GM19328 (cell line): ENCODE measurements around the gene DAND5.

Experiments used
- ATAC-seq: cut with Tn5 transposase; IDR thresholded peaks from one replicate; pipeline ENCODE4 v1.9.1; 2021; ENCODE audit warnings: mild to moderate bottlenecking, moderate library complexity; ENCODE audit not compliant: unreplicated experiment

Gene DAND5

DNA sequence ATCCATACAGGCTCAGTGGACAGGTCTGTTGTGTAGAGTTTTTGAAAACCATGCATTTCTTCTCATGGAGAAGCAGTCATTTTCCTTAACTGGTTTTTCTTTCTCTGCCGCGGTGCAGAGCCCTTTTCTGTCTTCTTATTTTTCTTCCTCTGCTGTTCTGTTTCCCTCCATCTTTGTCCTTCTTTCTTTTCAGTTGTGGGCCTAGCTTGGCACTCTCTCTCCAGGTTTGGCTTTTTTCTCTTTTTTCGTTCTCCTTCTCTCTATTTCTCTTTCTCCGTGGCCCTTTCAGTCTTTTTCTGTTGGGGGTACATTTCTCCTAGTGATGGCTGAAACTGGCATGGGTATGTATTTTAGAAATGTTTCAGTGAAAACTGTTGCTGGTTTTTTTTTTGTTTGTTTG, 50.0 kb downstream of the DAND5 start:
- ATAC-seq: no peak

DNA sequence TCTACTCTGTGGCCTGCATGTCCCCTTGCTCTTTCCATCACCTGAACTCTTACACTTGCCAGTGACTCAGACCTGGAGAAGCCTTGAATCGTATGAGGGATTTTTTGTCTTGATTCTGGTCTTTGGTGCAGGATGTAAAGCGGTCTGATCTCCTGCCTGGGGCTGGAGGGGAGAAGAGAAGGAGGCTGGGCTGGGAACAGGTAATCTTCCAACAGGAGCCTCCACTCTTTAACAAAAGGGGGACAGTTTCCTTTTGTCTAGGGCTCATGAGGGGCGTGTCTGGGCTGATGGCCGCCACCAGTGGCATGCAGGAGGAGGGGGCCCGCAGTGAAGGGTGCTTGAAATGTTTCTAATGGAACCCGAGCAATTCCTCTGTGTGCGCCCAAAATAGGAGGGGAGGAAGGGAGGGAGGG, 50.6 kb downstream of the DAND5 start:
- no peak for ATAC-seq

DNA sequence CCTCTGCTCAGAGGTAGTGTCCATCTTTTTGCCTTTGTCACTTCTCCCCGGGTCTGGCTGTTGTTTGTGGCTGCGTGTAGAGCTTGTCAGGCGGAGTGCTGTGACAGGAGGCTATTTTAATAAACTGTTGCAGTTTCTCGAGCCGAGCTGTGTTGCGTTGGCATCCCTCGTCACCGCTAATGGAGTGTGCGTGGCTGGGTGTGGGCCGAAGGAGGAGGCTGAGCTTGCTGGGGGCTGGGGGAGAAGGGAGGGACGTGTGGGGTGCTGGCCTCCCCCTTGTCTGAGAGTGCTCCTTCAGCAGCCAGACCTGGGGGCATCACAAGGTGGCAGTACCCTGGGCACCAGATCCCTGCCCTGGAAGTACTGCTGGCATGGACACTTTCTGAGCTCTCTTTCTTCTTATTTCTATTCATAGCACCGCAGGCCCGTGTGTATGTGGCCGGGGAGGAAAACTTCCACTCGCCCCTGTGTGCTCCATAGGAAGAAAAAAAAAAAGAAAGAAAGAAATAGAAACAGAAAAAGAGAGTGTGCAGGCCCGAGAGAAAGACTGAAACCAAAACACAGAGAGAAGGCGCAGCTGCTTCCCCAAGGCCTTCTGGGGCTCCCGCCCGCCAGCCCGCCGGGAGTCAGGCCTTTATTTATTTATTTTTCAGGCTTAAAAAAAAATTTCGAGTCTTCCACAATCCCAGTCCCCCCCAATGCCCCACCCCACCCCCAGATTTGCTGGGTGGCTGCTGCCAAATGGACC, 52.9 kb downstream of the DAND5 start:
- no peak for ATAC-seq

DNA sequence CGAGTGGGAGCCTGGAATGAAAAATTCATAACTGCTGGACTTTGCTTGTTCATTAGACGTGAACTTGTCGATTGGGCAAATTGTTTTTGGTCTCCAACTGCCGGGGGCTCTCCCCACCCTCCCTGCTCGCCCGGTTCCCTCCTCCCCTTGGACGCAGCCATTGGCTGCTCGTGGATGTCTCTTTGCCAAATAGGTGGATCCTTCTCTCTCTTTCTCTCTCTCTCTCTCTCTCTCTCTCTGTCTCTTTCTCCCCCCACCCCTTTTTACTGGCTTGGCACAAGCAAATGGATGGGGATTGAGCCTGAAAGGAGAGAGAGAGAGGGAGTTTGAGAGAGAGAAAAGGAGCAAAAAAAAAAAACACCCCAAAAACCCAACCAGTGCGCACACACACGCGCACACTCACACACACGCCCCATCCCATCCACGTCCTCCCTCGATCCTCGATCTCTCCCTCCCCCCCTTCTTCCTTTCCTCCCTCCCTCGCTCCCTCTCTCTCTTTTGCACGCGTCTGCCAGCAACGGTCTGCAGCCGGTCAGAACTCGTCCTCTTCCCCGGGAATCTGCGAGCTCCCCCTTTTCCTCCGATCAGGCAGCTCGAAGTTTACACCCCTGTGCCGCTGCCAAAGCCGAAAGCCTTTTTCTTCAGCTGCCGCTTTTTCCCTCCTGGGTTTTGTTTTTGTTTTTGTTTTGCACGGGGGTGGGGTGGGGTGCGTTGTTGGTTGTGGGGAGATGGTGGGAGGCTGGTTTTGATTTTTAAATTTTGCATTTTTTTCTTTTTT, 53.7 kb downstream of the DAND5 start:
- ATAC-seq: no peak

DNA sequence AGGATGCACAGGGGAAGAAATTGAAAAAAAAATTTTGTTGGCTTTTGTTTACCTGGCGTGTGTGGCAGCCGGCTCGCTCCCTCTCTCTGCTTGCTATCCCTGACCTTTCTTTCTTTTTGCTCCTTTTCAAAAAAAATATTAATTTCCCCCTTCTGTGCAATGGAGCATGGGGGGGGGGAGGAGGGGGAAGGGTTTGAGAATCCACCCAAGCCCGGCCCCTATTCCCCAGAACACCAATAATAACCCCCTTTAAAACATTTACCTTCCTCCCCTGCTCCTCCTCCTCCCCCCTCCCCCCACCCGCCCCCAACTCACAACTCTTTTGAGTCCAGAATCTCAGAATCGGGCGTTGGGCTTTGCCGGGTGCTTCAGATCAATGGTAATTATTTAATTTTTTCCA, 54.3 kb downstream of the DAND5 start:
- no peak for ATAC-seq
